H1 (cell line): ENCODE measurements around the gene KBTBD12.

Source experiments
- CEBPB ChIP-seq: IDR thresholded peaks from 2 replicates; pipeline ENCODE4 v1.6.1; 2012; ENCODE audit warnings: low read depth, low read length
- CTCF ChIP-seq, 3 experiments: IDR thresholded peaks; 1 replicate in 2 of 3; 2 replicates in 1 of 3; pipeline versions ENCODE4 v1.5.1 to v1.6.1; 2011; ENCODE audit warnings: low read length in 3 of 3, mild to moderate bottlenecking in 3 of 3, inconsistent platforms in 2 of 3, low read depth in 1 of 3, moderate library complexity in 1 of 3; ENCODE audit not compliant: insufficient read depth in 1 of 3; ENCODE audit errors: control extremely low read depth in 1 of 3
- EZH2 ChIP-seq: fragments of 200-600 bp; sonication (generic); IDR thresholded peaks from 2 replicates; pipeline ENCODE4 v1.7.1; 2012; ENCODE audit warnings: low read depth, mild to moderate bottlenecking, moderate library complexity, low read length, inconsistent platforms; ENCODE audit not compliant: severe bottlenecking
- GTF2F1 ChIP-seq: IDR thresholded peaks from 2 replicates; pipeline ENCODE4 v1.6.1; 2012; ENCODE audit warnings: low read depth, low read length, improper control_type of control experiment, borderline replicate concordance
- HDAC2 ChIP-seq, 2 experiments: fragments of 300-600 bp in 1 of 2; sonication (generic) in 1 of 2; IDR thresholded peaks; 2 replicates each; pipeline ENCODE4 v1.6.1; 2011 to 2012; ENCODE audit warnings: low read depth in 2 of 2, low read length in 2 of 2, mild to moderate bottlenecking in 2 of 2, moderate library complexity in 2 of 2, borderline replicate concordance in 1 of 2, inconsistent platforms in 1 of 2
- JUND ChIP-seq: IDR thresholded peaks from 2 replicates; pipeline ENCODE4 v1.6.1; 2011; ENCODE audit warnings: mild to moderate bottlenecking, improper control_type of control experiment, low read length
- MAFK ChIP-seq: IDR thresholded peaks from 2 replicates; pipeline ENCODE4 v1.6.1; 2012; ENCODE audit warnings: low read depth, mild to moderate bottlenecking, improper control_type of control experiment, low read length
- NRF1 ChIP-seq: IDR thresholded peaks from 2 replicates; pipeline ENCODE4 v1.6.1; 2011; ENCODE audit warnings: mild to moderate bottlenecking, low read depth, low read length, improper control_type of control experiment
- RXRA ChIP-seq: IDR thresholded peaks from 2 replicates; pipeline ENCODE4 v1.6.1; 2011; ENCODE audit warnings: low read depth, mild to moderate bottlenecking, low read length, moderate library complexity; ENCODE audit not compliant: insufficient read depth
- SRF ChIP-seq: IDR thresholded peaks from 2 replicates; pipeline ENCODE4 v1.6.1; 2011; ENCODE audit warnings: mild to moderate bottlenecking, low read depth, low read length, moderate library complexity
- TBP ChIP-seq: IDR thresholded peaks from 2 replicates; pipeline ENCODE4 v1.6.1; 2011; ENCODE audit warnings: low read depth, low read length, improper control_type of control experiment
- TCF12 ChIP-seq: IDR thresholded peaks from 2 replicates; pipeline ENCODE4 v1.6.1; 2011; ENCODE audit warnings: low read depth, mild to moderate bottlenecking, low read length
- YY1 ChIP-seq: IDR thresholded peaks from 2 replicates; pipeline ENCODE4 v1.6.1; 2011; ENCODE audit warnings: low read depth, mild to moderate bottlenecking, low read length

- TF ChIP-seq EZH2 (no peak), YY1 (no peak), JUND (no peak), NRF1 (no peak), RXRA (no peak), CTCF (IDR thresholded peaks at IDR 0.05; ENCODE audit: control extremely low read depth in 1 of 3, insufficient read depth in 1 of 3, low read depth in 1 of 3, low read length in 3 of 3) (no peak), SRF (no peak), GTF2F1 (no peak), CEBPB (no peak), TBP (no peak), TCF12 (no peak), HDAC2 (IDR thresholded peaks at IDR 0.05; ENCODE audit: borderline replicate concordance in 1 of 2, low read depth in 2 of 2, low read length in 2 of 2) (no peak), MAFK (no peak)
Measured at GRCh38 chr3:127889461-127889863, 25.6 kb upstream of the KBTBD12 start.
